ENCODE data around the gene PPIE. TPM values are rescaled to one million over a fixed set of nuclear protein-coding genes. Genes with fewer than 3 reads are reported as not detected.

Gene PPIE
- total and polyA plus RNA-seq, 2 experiments from 2014 or later: 19.9 to 68.0 TPM

GRCh38 chr1:39808784-39809517 lies 70.3 kb downstream of the PPIE start:
- Histone ChIP-seq H3K79me2 (ENCODE audit: insufficient read depth) (no peaks in the 10 kb centered on the region), H3K27me3 (replicated peaks; ENCODE audit: insufficient read depth) (no peaks in the 10 kb centered on the region), H3K4me2 (ENCODE audit: unreplicated experiment) (no peak overlapping the region), H4K20me1 (ENCODE audit: insufficient read depth) (no peaks in the 10 kb centered on the region), H3F3A (ENCODE audit: insufficient read depth) (no peaks in the 10 kb centered on the region), H3K9me3 (ENCODE audit: low read depth) (no peaks in the 10 kb centered on the region), H3K9ac (no peak overlapping the region), H2AFZ (no peak overlapping the region), H3K4me1 (ENCODE audit: insufficient read depth) (no peaks in the 10 kb centered on the region), H3K27ac (no peak overlapping the region), H3K4me3 (no peak overlapping the region), H3K9me2 (ENCODE audit: insufficient read depth) (no peaks in the 10 kb centered on the region), H3K36me3 (ENCODE audit: low read depth) (no peaks in the 10 kb centered on the region)
- 38 to 50% methylated on average over 6 to 8 of the region's 8 CpGs for WGBS, 2 experiments (ENCODE audit: low coverage in 1 of 2, low lambda C conversion rate in 2 of 2, missing lambda C conversion rate in 2 of 2)
- DNase-seq: no peak
- no peak for TF ChIP-seq EZH2phosphoT487 (IDR thresholded peaks at IDR 0.05; ENCODE audit: insufficient read depth, low read depth)
- in situ Hi-C loops (cut with MboI): no loop called here

DNA sequence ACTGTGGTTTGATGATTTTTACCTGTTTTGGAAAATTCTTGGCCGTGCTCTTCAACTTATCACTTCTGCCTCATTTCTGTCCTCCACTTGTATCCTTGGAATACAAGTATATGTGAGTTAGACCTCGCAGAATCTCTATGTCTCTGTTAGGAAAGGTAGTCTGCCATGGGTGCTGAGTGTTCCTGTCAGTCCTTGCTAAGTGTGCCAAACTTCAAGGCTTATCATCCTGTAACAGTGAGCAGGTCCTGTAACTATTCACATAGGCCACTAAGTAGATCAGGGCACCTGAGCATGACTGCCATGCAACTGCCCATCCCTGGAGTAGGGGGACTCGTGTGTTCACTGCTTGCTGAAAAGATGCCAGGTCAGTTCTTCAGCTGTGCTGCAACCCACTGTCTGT lies 74.2 kb downstream of the PPIE start:
- in situ Hi-C loops (cut with MboI): no loop called here
- H3K9me3 ChIP-seq (ENCODE audit: low read depth): no peaks in the 10 kb centered on the region

More for the DNA sequence above, 74.2 kb downstream of the PPIE start:
- Histone ChIP-seq H3K4me2 (ENCODE audit: unreplicated experiment) (no peak overlapping the region), H3K27ac (no peak overlapping the region), H3F3A (ENCODE audit: insufficient read depth) (peaks cover 3% of the 10 kb centered on the region; the same call in 1 of the 2 replicates), H3K4me3 (no peak overlapping the region), H3K27me3 (replicated peaks; ENCODE audit: insufficient read depth) (no peaks in the 10 kb centered on the region), H2AFZ (no peak overlapping the region), H3K79me2 (ENCODE audit: insufficient read depth) (no peaks in the 10 kb centered on the region), H3K9ac (no peak overlapping the region), H3K9me2 (ENCODE audit: insufficient read depth) (no peaks in the 10 kb centered on the region), H4K20me1 (ENCODE audit: insufficient read depth) (no peaks in the 10 kb centered on the region), H3K36me3 (ENCODE audit: low read depth) (no peaks in the 10 kb centered on the region), H3K4me1 (ENCODE audit: insufficient read depth) (no peaks in the 10 kb centered on the region)
- no peak for DNase-seq
- TF ChIP-seq EZH2 (IDR thresholded peaks at IDR 0.05; ENCODE audit: insufficient read depth, poor library complexity, severe bottlenecking) (no peak), EZH2phosphoT487 (IDR thresholded peaks at IDR 0.05; ENCODE audit: insufficient read depth, low read depth) (no peak)
- 73 to 75% methylated on average over 3 of the region's 3 CpGs for WGBS, 2 experiments (ENCODE audit: low coverage in 1 of 2, low lambda C conversion rate in 2 of 2, missing lambda C conversion rate in 2 of 2)

Small RNA genes within 50 kb of the gene (small RNA-seq; reads per million reads assigned to genes)
- gene AL033527.1 (ENCODE audit: low read depth, low replicate concordance): not detected
- gene RNU7-121P (ENCODE audit: low read depth, low replicate concordance): not detected

Other genes with a start within 250 kb of the PPIE start
- not detected in 2 replicates for gene BMP8A, start 247.2 kb upstream of the PPIE start, total RNA-seq (2014; rRNA removed; shearing (Covaris generic))
- gene BMP8A, start 247.2 kb upstream of the PPIE start, polyA plus RNA-seq (2016; fragmentation: Nextera tagmentation; extraction: Ambion mirVana): not detected in 2 replicates
- 102 and 117 TPM in 2 replicates for gene PABPC4, start 162.1 kb upstream of the PPIE start, total RNA-seq (2014; rRNA removed; shearing (Covaris generic))
- gene PABPC4, start 162.1 kb upstream of the PPIE start, polyA plus RNA-seq (2016; fragmentation: Nextera tagmentation; extraction: Ambion mirVana): 92.9 and 94.8 TPM in 2 replicates
- gene HEYL, start 99.2 kb upstream of the PPIE start, total RNA-seq (2014; rRNA removed; shearing (Covaris generic)): not detected in 2 replicates
- not detected in 2 replicates for gene HEYL, start 99.2 kb upstream of the PPIE start, polyA plus RNA-seq (2016; fragmentation: Nextera tagmentation; extraction: Ambion mirVana)
- not detected in 2 replicates for gene NT5C1A, start 66.8 kb upstream of the PPIE start, total RNA-seq (2014; rRNA removed; shearing (Covaris generic))
- gene NT5C1A, start 66.8 kb upstream of the PPIE start, polyA plus RNA-seq (2016; fragmentation: Nextera tagmentation; extraction: Ambion mirVana): not detected in 2 replicates
- gene HPCAL4, start 47.4 kb upstream of the PPIE start, total RNA-seq (2014; rRNA removed; shearing (Covaris generic)): not detected in 2 replicates
- not detected in 2 replicates for gene HPCAL4, start 47.4 kb upstream of the PPIE start, polyA plus RNA-seq (2016; fragmentation: Nextera tagmentation; extraction: Ambion mirVana)
- 0.89 and 3.5 TPM in 2 replicates for gene OXCT2, start 32.5 kb downstream of the PPIE start, total RNA-seq (2014; rRNA removed; shearing (Covaris generic))
- gene OXCT2, start 32.5 kb downstream of the PPIE start, polyA plus RNA-seq (2016; fragmentation: Nextera tagmentation; extraction: Ambion mirVana): 0.37 and 0.69 TPM in 2 replicates
- gene BMP8B, start 50.0 kb downstream of the PPIE start, total RNA-seq (2014; rRNA removed; shearing (Covaris generic)): not detected in 2 replicates
- gene BMP8B, start 50.0 kb downstream of the PPIE start, polyA plus RNA-seq (2016; fragmentation: Nextera tagmentation; extraction: Ambion mirVana): not detected in 2 replicates
- gene TRIT1, start 144.6 kb downstream of the PPIE start, total RNA-seq (2014; rRNA removed; shearing (Covaris generic)): 17.1 and 25.8 TPM in 2 replicates
- gene TRIT1, start 144.6 kb downstream of the PPIE start, polyA plus RNA-seq (2016; fragmentation: Nextera tagmentation; extraction: Ambion mirVana): 16.2 and 16.9 TPM in 2 replicates
- gene MYCL, start 163.0 kb downstream of the PPIE start, total RNA-seq (2014; rRNA removed; shearing (Covaris generic)): 0.32 TPM in 1 of 2 replicates, not detected in the other
- 0.34 TPM in 1 of 2 replicates, not detected in the other for gene MYCL, start 163.0 kb downstream of the PPIE start, polyA plus RNA-seq (2016; fragmentation: Nextera tagmentation; extraction: Ambion mirVana)
- gene MFSD2A, start 216.3 kb downstream of the PPIE start, total RNA-seq (2014; rRNA removed; shearing (Covaris generic)): 4.6 and 9.4 TPM in 2 replicates
- 4.2 and 5.4 TPM in 2 replicates for gene MFSD2A, start 216.3 kb downstream of the PPIE start, polyA plus RNA-seq (2016; fragmentation: Nextera tagmentation; extraction: Ambion mirVana)

All from GM23248 (cell line).